Measurements from ENCODE around the gene KCNJ14. TPM values are rescaled to one million over a fixed set of nuclear protein-coding genes. Genes with fewer than 3 reads are reported as not detected.

The KCNJ14 gene
- total RNA-seq, 4 donors from 2014 or later, result 0.88 to 2.0 (median 1.8) TPM

DNA sequence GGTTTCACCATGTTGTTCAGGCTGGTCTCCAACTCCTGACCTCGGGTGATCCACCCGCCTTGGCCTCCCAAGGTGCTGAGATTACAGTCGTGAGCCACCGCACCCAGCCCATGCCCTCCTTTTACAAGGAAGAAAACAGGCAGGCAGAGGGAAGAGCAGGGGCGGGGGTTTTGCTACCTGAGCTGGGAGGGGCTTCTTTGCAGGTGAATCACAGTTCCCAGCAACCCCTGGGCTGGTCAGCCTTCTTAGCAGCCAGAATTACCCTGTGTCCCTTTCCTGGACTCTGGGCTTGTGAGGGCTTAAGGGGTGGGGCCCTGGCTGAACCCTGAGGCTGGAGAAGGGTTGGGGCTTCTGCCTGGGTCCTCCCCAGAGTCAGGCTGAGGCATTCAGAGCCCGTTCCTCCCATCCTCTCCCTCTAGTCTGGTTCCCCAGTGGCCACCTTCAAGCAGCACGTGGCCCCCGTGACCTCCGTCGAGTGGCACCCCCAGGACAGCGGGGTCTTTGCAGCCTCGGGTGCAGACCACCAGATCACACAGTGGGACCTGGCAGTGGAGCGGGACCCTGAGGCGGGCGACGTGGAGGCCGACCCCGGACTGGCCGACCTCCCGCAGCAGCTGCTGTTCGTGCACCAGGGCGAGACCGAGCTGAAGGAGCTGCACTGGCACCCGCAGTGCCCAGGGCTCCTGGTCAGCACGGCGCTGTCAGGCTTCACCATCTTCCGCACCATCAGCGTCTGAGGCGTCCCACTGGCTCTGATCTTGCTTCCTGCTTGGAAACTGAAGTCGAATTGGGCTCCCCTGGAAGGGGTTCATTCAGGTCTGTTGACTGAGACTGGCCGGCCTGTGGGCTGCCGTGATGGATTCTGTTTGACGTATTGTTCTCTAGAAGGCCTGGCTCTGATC is 2.8 kb upstream of the KCNJ14 start:
- H3K27ac ChIP-seq, result no peak overlapping the region
- no peak for DNase-seq
- no peaks in the 10 kb centered on the region for H3K4me1 ChIP-seq
- peaks cover 0 to 81% (median 0%) of the 10 kb centered on the region in 3 donors for H3K36me3 ChIP-seq
- H3K27me3 ChIP-seq, result no peaks in the 10 kb centered on the region
- H3K9me3 ChIP-seq, result no peaks in the 10 kb centered on the region
- no peak overlapping the region for H3K4me3 ChIP-seq
- no peak for TF ChIP-seq POLR2A (IDR thresholded peaks at IDR 0.05)
- TF ChIP-seq, protein P1, sequence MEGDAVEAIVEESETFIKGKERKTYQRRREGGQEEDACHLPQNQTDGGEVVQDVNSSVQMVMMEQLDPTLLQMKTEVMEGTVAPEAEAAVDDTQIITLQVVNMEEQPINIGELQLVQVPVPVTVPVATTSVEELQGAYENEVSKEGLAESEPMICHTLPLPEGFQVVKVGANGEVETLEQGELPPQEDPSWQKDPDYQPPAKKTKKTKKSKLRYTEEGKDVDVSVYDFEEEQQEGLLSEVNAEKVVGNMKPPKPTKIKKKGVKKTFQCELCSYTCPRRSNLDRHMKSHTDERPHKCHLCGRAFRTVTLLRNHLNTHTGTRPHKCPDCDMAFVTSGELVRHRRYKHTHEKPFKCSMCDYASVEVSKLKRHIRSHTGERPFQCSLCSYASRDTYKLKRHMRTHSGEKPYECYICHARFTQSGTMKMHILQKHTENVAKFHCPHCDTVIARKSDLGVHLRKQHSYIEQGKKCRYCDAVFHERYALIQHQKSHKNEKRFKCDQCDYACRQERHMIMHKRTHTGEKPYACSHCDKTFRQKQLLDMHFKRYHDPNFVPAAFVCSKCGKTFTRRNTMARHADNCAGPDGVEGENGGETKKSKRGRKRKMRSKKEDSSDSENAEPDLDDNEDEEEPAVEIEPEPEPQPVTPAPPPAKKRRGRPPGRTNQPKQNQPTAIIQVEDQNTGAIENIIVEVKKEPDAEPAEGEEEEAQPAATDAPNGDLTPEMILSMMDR (IDR thresholded peaks at IDR 0.05), result no peak

DNA sequence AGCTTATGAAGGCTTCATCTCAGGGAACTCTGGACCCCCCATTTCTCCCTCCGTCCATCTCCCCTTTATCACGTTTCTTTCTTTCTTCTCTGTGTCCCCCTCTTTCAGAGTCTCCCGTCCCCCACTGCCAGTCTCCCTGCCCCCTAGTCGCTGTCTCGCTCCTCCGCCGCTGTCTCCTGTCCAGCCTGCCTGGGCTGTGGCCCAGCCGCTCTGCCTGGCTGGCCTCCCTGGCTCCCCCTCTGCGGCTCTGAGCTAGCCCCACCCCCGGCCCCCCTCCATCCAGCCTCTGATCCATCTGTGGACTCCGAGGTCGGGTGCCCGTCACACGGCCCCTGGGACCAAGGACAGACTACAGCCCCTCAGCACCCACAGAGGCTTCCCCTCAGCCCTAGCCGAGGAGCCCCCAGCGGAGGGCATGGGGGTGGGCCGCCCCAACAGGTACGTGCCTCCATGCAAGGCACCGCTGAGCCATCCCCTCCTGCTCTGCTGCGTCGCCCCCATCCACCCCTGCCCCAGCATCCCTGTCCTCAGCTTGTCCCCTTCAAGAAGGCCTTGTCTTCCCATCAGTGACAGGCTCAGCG is 1.1 kb upstream of the KCNJ14 start:
- H3K36me3 ChIP-seq, result peaks cover 0 to 66% (median 0%) of the 10 kb centered on the region in 3 donors
- no peaks in the 10 kb centered on the region for H3K4me1 ChIP-seq
- no peaks in the 10 kb centered on the region for H3K9me3 ChIP-seq
- no peaks in the 10 kb centered on the region for H3K27me3 ChIP-seq
- H3K27ac ChIP-seq, result no peak overlapping the region
- no peak for DNase-seq
- no peak overlapping the region for H3K4me3 ChIP-seq
- TF ChIP-seq, protein P1 (IDR thresholded peaks at IDR 0.05), result no peak
- no peak for TF ChIP-seq POLR2A (IDR thresholded peaks at IDR 0.05)

DNA sequence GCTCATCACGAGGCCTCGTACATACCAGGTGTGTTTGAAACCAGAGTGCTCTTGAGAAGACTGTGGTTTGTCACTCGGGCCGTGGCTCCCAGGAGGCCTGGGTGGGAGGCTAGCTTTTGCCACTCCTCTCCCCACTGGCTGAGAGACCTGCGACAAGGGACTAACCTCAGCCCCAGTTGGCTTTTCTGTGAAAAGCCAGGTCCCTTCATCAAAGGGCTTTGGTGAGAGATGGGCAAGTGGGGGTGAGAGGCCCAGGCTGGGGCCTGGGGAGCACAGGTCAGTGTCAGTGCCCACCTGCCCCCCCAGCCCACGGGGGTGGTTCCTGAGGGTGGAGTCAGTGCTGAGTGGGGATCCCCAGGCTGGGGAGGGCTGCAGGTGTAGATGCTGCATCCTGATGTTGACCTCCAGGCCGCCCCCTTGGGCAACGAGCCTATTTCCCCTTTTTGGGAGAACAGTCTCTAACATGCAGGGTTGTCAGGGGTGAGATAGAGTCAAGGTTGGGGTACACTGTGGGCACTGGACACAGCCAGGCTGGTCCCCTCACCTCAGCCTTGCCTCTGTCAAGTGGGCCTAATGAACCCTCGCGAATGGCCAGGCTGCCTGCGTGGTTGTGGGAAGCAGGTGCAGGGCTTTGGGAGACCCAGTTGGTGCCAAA is 661 bp downstream of the KCNJ14 start:
- TF ChIP-seq POLR2A (IDR thresholded peaks at IDR 0.05), result no peak
- TF ChIP-seq, protein P1 (IDR thresholded peaks at IDR 0.05), result no peak
- H3K27ac ChIP-seq, result no peak overlapping the region

DNA sequence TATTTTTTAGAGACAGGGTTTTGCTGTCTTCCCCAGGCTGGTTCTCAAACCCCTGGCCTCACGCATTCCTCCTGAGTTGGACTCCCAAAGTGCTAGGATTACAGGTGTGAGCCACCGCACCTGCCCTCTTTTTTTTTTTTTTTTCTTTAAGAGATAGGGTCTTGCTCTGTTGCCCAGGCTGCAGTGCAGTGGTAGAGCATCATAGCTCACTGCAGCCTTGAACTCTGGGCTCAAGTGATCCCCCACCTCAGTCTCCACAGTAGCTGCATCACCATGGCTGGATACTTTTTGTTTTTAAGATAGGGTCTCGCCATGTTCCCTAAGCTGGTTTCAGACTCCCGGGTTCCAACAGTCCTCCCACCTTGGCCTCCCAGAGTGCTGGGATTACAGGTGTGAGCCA is 1.5 kb downstream of the KCNJ14 start:
- Histone ChIP-seq H3K9me3 (no peaks in the 10 kb centered on the region), H3K4me3 (no peak overlapping the region), H3K4me1 (no peaks in the 10 kb centered on the region), H3K36me3 (peaks cover 0 to 41% (median 0%) of the 10 kb centered on the region in 3 donors), H3K27me3 (no peaks in the 10 kb centered on the region), H3K27ac (no peak overlapping the region)
- TF ChIP-seq POLR2A (IDR thresholded peaks at IDR 0.05), result no peak
- TF ChIP-seq, protein P1 (IDR thresholded peaks at IDR 0.05), result no peak
- DNase-seq, result no peak

More for the DNA sequence above, 661 bp downstream of the KCNJ14 start:
- Histone ChIP-seq H3K4me3 (no peak overlapping the region), H3K36me3 (peaks cover 0 to 49% (median 0%) of the 10 kb centered on the region in 3 donors), H3K9me3 (no peaks in the 10 kb centered on the region), H3K27me3 (no peaks in the 10 kb centered on the region), H3K4me1 (no peaks in the 10 kb centered on the region)
- no peak for DNase-seq

DNA sequence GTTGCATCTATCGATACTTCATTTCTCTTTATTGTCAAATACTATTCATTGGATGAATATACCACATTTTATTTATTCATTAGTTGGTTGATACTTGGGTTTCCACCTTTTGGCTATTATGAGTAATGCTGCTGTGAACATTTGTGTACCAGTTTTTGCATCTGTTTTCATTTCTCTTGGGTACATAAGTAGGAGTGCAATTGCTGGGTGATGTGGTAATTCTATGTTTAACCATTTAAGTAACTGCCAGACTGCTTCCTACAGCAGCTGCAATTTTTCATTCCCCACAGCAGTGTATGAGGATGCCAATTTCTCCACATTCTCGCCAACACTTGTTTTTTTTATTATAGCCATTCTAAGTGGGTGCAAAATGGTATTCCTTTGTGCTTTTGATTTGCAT is 2.6 kb downstream of the KCNJ14 start:
- TF ChIP-seq POLR2A (IDR thresholded peaks at IDR 0.05), result no peak
- TF ChIP-seq, protein P1 (IDR thresholded peaks at IDR 0.05), result no peak
- DNase-seq, result no peak
- no peaks in the 10 kb centered on the region for H3K4me1 ChIP-seq
- H3K27me3 ChIP-seq, result no peaks in the 10 kb centered on the region
- peaks cover 0 to 29% (median 0%) of the 10 kb centered on the region in 3 donors for H3K36me3 ChIP-seq
- no peak overlapping the region for H3K27ac ChIP-seq
- no peak overlapping the region for H3K4me3 ChIP-seq
- H3K9me3 ChIP-seq, result no peaks in the 10 kb centered on the region

Data from Peyer's patch (tissue), 4 donors.